ENCODE results near the gene FBRSL1. TPM values are rescaled to one million over a fixed set of nuclear protein-coding genes. Genes with fewer than 3 reads are reported as not detected.
"Not testable (repeated sequence)": the region's sequence is repeated elsewhere in the genome, so short reads cannot be mapped to it uniquely, and the experiment has no call there.

Gene FBRSL1
- total RNA-seq, 4 donors from 2014 or later = 23.3 to 306 (median 49.7) TPM

- Histone ChIP-seq H3K27ac (no peak overlapping the region), H3K4me3 (no peak overlapping the region), H3K4me1 (no peaks in the 10 kb centered on the region), H3K27me3 (no peaks in the 10 kb centered on the region), H3K9me3 (no peaks in the 10 kb centered on the region), H3K36me3 (no peaks in the 10 kb centered on the region)
- intact Hi-C loops (cut with DNase I; ENCODE audit: low total_unique reads) (no loop called here), in situ Hi-C loops (cut with MboI; ENCODE audit: low pct_ligation_motif_present in 1 of 4, low pct_unique_long_range_greater_than_20kb in 1 of 4, low sequenced_read_pairs in 3 of 4) (loop anchor here in 2 of 4 donors (25.0 kb wide), 1 partner anchor 118 kb away; no protein-coding TSS in a partner anchor)
- TF ChIP-seq EP300 (IDR thresholded peaks at IDR 0.05; ENCODE audit: low read depth) = no peak
- no peak for TF ChIP-seq CTCF (IDR thresholded peaks at IDR 0.05)
- no peak for TF ChIP-seq POLR2AphosphoS5 (IDR thresholded peaks at IDR 0.05)
- no peak for TF ChIP-seq POLR2A (IDR thresholded peaks at IDR 0.05)
- no peak for DNase-seq
- WGBS, 2 donors (ENCODE audit: low coverage in 1 of 2) = 67% methylated on average over 6 of the region's 6 CpGs; no CpG with 5 or more reads in 1 of the 2 donors
Observed at GRCh38 chr12:132530447-132530846, 40.5 kb downstream of the FBRSL1 start.

GRCh38 chr12:132530851-132531250, 40.9 kb downstream of the FBRSL1 start:
- H3K27me3 ChIP-seq = no peaks in the 10 kb centered on the region
- no peak overlapping the region for H3K27ac ChIP-seq
- no peak for DNase-seq
- in situ Hi-C loops (cut with MboI; ENCODE audit: low pct_ligation_motif_present in 1 of 4, low pct_unique_long_range_greater_than_20kb in 1 of 4, low sequenced_read_pairs in 3 of 4) (loop anchor here in 2 of 4 donors (25.0 kb wide), 1 partner anchor 119 kb away; no protein-coding TSS in a partner anchor), intact Hi-C loops (cut with DNase I; ENCODE audit: low total_unique reads) (no loop called here)
- 94% methylated on average over 4 of the region's 7 CpGs; no CpG with 5 or more reads in 1 of the 2 donors for WGBS, 2 donors (ENCODE audit: low coverage in 1 of 2)
- no peaks in the 10 kb centered on the region for H3K9me3 ChIP-seq
- TF ChIP-seq EP300 (IDR thresholded peaks at IDR 0.05; ENCODE audit: low read depth) = no peak
- TF ChIP-seq POLR2A (IDR thresholded peaks at IDR 0.05) = no peak
- TF ChIP-seq CTCF (IDR thresholded peaks at IDR 0.05) = no peak
- no peak for TF ChIP-seq POLR2AphosphoS5 (IDR thresholded peaks at IDR 0.05)
- H3K4me1 ChIP-seq = no peaks in the 10 kb centered on the region
- H3K4me3 ChIP-seq = no peak overlapping the region
- H3K36me3 ChIP-seq = no peaks in the 10 kb centered on the region

GRCh38 chr12:132532711-132533583, 43.0 kb downstream of the FBRSL1 start:
- H3K27ac ChIP-seq; H3K9me3 ChIP-seq; intact Hi-C loops (cut with DNase I; ENCODE audit: low total_unique reads); H3K4me1 ChIP-seq; H3K4me3 ChIP-seq; H3K27me3 ChIP-seq; DNase-seq; H3K36me3 ChIP-seq: not testable (repeated sequence)
- whole genome bisulfite sequencing, 2 donors (ENCODE audit: low coverage in 1 of 2) = 91 to 96% methylated on average over 4 to 19 of the region's 20 CpGs
- in situ Hi-C loops (cut with MboI; ENCODE audit: low pct_ligation_motif_present in 1 of 4, low pct_unique_long_range_greater_than_20kb in 1 of 4, low sequenced_read_pairs in 3 of 4) = loop anchor here in 2 of 4 donors (25.0 kb wide), 1 partner anchor 121 kb away; no protein-coding TSS in a partner anchor

- no peak for DNase-seq
- H3K36me3 ChIP-seq = no peaks in the 10 kb centered on the region
- no peaks in the 10 kb centered on the region for H3K27me3 ChIP-seq
- no peak overlapping the region for H3K4me3 ChIP-seq
- intact Hi-C loops (cut with DNase I; ENCODE audit: low total_unique reads) = no loop called here
- H3K9me3 ChIP-seq = no peaks in the 10 kb centered on the region
- TF ChIP-seq POLR2AphosphoS5 (IDR thresholded peaks at IDR 0.05) = no peak
- TF ChIP-seq POLR2A (IDR thresholded peaks at IDR 0.05) = no peak
- no peak for TF ChIP-seq CTCF (IDR thresholded peaks at IDR 0.05)
- no peak for TF ChIP-seq EP300 (IDR thresholded peaks at IDR 0.05; ENCODE audit: low read depth)
- no peaks in the 10 kb centered on the region for H3K4me1 ChIP-seq
- WGBS, 2 donors (ENCODE audit: low coverage in 1 of 2) = 97% methylated on average over 6 of the region's 6 CpGs; no CpG with 5 or more reads in 1 of the 2 donors
- H3K27ac ChIP-seq = no peak overlapping the region
- in situ Hi-C loops (cut with MboI; ENCODE audit: low pct_ligation_motif_present in 1 of 4, low pct_unique_long_range_greater_than_20kb in 1 of 4, low sequenced_read_pairs in 3 of 4) = loop anchor here in 2 of 4 donors (25.0 kb wide), 1 partner anchor 121 kb away; no protein-coding TSS in a partner anchor
Observed at GRCh38 chr12:132533584-132533958, 43.6 kb downstream of the FBRSL1 start.

Measured in transverse colon (tissue), 4 donors.